Uterus (tissue), 2 donors: ENCODE measurements around the gene CDC42BPA.
"Not testable (repeated sequence)": the region's sequence is repeated elsewhere in the genome, so short reads cannot be mapped to it uniquely, and the experiment has no call there.

ENCODE experiments used
- CTCF ChIP-seq, 4 experiments: fragments of 200-600 bp in 2 of 4; fragments of 450-650 bp in 2 of 4; sonication (generic) in 2 of 4; IDR thresholded peaks; one replicate each; pipeline ENCODE4 v1.5.1; 2016 to 2019; ENCODE audit warnings: antibody characterized with exemption in 4 of 4, mild to moderate bottlenecking in 2 of 4, moderate library complexity in 1 of 4
- POLR2A ChIP-seq, 2 donors: fragments of 450-650 bp; IDR thresholded peaks; one replicate each; pipeline ENCODE4 v1.6.1; 2016; ENCODE audit warnings: antibody characterized with exemption in 2 of 2, mild to moderate bottlenecking in 1 of 2, moderate library complexity in 1 of 2

GRCh38 chr1:227276156-227276693 lies 42.1 kb downstream of the CDC42BPA start:
- not testable (repeated sequence) for TF ChIP-seq CTCF, POLR2A (IDR thresholded peaks at IDR 0.05)
